ENCODE results near the gene SOX6.

DNA sequence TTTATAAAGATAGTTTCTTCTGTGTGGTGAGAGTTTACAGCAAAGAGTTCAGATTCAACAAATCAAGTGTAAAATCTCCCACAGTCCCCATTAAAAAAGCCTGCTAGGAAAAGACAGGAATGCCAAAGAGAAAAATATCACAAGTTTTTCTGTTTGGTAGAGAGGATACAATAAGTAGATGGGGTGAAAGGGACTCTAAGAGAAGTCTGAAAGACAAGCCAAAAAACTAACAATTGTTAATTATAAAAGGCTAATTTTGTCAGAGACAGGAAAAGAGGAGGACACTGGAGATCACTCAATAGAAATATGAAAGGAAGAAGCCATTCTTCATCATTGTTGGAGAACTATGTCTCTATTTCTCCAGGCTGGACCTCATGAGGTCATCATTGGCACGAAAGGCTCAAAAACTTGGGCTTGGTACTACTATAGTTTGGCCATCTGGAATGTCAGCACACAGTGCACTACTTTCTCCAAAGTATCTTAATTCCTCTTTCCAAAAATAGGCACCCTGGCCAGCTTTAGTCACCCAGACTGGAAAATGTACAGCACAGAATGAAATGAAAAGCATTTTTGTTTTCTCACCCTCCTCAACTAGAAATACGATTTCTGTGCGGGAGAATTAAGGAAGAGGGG, 531 bp upstream of the SOX6 start:
- TF ChIP-seq POLR2A (IDR thresholded peaks at IDR 0.05) = no peak
- TF ChIP-seq, protein P1, sequence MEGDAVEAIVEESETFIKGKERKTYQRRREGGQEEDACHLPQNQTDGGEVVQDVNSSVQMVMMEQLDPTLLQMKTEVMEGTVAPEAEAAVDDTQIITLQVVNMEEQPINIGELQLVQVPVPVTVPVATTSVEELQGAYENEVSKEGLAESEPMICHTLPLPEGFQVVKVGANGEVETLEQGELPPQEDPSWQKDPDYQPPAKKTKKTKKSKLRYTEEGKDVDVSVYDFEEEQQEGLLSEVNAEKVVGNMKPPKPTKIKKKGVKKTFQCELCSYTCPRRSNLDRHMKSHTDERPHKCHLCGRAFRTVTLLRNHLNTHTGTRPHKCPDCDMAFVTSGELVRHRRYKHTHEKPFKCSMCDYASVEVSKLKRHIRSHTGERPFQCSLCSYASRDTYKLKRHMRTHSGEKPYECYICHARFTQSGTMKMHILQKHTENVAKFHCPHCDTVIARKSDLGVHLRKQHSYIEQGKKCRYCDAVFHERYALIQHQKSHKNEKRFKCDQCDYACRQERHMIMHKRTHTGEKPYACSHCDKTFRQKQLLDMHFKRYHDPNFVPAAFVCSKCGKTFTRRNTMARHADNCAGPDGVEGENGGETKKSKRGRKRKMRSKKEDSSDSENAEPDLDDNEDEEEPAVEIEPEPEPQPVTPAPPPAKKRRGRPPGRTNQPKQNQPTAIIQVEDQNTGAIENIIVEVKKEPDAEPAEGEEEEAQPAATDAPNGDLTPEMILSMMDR (IDR thresholded peaks at IDR 0.05) = no peak

Data from prostate gland (tissue), 2 donors.